A549 treated with ZK216348 at 1 μM for 4 hours (cell line): ENCODE results near the gene BTK. TPM values are rescaled to one million over a fixed set of nuclear protein-coding genes. Genes with fewer than 3 reads are reported as not detected.

Source experiments
- total RNA-seq: library from RNA; stranded (reverse); fragments of 200-300 nt; extraction: Qiagen RNA extraction; gene quantifications from 5 replicates; pipeline ENCODE4 v1.2.3, GENCODE V29; 2022; ENCODE audit warnings: low read depth

Gene BTK
- 0.06 to 0.60 TPM (median 0.20 TPM) in 4 of 5 replicates, not detected in the other for total RNA-seq

GRCh38 chrX:101385795-101386541, at the start of gene BTK:
Gene BTK, minus strand, starts transcription at chrX:101386191. Its CDS starts 10,907 bp downstream, at chrX:101375284.

DNA sequence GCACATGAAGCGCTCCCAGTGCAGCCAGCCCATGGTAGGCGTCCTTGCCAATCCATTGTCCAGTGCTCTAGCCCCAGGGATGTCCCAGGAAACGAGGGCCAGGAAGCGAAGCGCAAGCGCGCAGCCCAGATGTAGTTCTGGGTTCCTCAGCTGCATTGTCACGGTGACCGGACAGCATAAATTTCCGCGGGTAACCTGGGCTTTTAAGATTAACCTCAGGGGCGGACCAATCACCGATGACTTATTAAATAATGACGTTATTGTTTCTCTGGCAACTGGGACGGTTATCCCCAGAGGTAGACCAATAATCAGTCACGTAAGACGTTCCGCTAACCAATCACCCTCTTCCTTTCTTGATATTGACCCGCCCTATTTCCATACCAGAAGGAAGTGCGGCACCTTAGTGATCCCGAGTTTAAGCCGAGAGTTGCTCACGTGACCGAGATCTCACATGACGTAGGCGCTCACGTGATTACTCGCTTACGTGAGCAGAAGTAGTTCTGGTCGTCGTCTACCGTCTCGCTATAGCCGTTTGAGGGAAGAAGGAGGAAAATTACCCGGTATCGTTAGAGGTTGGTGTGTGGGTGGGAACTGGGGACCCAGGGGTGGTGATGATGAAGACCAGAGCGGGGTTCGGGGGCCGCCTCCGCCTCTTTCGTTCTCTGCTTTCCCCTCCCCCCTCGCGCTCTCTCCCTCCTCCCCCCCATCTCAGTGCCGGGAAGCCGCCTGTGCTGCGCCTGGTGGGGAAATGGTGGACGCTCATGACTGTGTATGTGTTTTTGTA, 21.9 kb upstream of the BTK start, which contains the start of the genes GLA and HNRNPH2:
TSS of gene GLA (minus strand) at position 178 of the 784 bp plus-strand sequence. CDS start at position 156, 22 bp downstream.
TSS of gene HNRNPH2 (plus strand) at position 475 of the 784 bp plus-strand sequence. CDS start 3,767 bp downstream, outside the sequence.

GRCh38 chrX:101390664-101391525, 4.9 kb upstream of the BTK start, which contains the start of gene RPL36A:
Gene RPL36A, plus strand, starts transcription at chrX:101391011. Its CDS starts 33 bp downstream, at chrX:101391044.

GRCh38 chrX:101348452-101349192, 37.4 kb downstream of the BTK start, which contains the start of gene TIMM8A:
Gene TIMM8A, minus strand, starts transcription at chrX:101348742. Its CDS starts 78 bp downstream, at chrX:101348664.

Other genes with a start within 250 kb of the BTK start
- 0.19 to 0.27 TPM (median 0.22 TPM) in 5 replicates for gene DRP2, start 166.4 kb downstream of the BTK start, total RNA-seq
- 0.11 TPM in 2 of 5 replicates, not detected in the others for gene TAF7L, start 94.9 kb downstream of the BTK start, total RNA-seq
- gene TIMM8A, start 37.4 kb downstream of the BTK start, total RNA-seq: 26.1 to 29.0 TPM (median 27.4 TPM) in 5 replicates
- 2,300 to 3,614 TPM (median 2,500 TPM) in 5 replicates for gene RPL36A, start 4.8 kb upstream of the BTK start, total RNA-seq
- 171 to 203 TPM (median 176 TPM) in 5 replicates for gene GLA, start 21.7 kb upstream of the BTK start, total RNA-seq
- 50.5 to 66.5 TPM (median 57.9 TPM) in 5 replicates for gene HNRNPH2, start 22.0 kb upstream of the BTK start, total RNA-seq
- gene ARMCX4, start 99.3 kb upstream of the BTK start, total RNA-seq: 0.18 to 0.59 TPM (median 0.41 TPM) in 5 replicates
- gene ARMCX1, start 164.4 kb upstream of the BTK start, total RNA-seq: 0.22 to 0.51 TPM (median 0.41 TPM) in 5 replicates
- 40.9 to 49.9 TPM (median 46.4 TPM) in 5 replicates for gene ARMCX6, start 231.8 kb upstream of the BTK start, total RNA-seq
- 15.9 to 23.5 TPM (median 22.3 TPM) in 5 replicates for gene ARMCX3, start 237.0 kb upstream of the BTK start, total RNA-seq